ENCODE data around the gene TAOK2. TPM values are rescaled to one million over a fixed set of nuclear protein-coding genes. Genes with fewer than 3 reads are reported as not detected.

TAOK2 gene
- total and polyA plus RNA-seq, 2 of the 4 experiments (the other 2 are of a cell fraction): 23.0 to 31.7 TPM

DNA sequence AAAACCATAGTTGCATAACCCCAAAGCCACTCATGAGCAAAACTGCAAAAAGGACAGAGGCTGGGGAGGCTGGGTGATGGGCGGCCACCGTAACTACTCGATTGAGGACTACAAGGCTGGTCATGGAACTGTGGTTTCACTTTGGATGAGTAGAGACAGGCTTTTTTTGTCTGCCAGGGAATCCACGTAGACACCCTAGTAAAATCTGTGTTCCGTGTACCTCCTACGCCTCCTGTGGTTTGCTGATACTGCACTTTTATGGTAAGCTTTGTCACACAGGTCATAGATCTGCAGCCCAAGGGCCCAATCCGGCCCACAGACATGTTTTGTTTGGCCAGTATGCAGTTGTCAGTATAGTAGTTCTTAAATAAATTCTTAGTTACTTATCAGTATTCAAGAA, 59.6 kb downstream of the TAOK2 start:
- no peak for ATAC-seq (ENCODE audit: low read depth)
- ChIA-PET POLR2A (ENCODE audit: unreplicated experiment) (no interaction called here), CTCF (no interaction called here)
- intact Hi-C loops (cut with micrococcal nuclease): no loop called here
- Histone ChIP-seq H3K4ac (ENCODE audit: low read depth, low read length) (no peak overlapping the region), H3K4me1 (ENCODE audit: control insufficient read depth, insufficient read depth, low read length) (no peaks in the 10 kb centered on the region), H2BK5ac (ENCODE audit: low read depth, low read length, poor library complexity, severe bottlenecking) (no peak overlapping the region), H2AK9ac (replicated peaks; ENCODE audit: low read depth, low read length, poor library complexity) (no peak overlapping the region), H3K9ac (ENCODE audit: low read depth, low read length) (no peak overlapping the region), H3K36me3 (ENCODE audit: control insufficient read depth, insufficient read depth, low read length) (no peaks in the 10 kb centered on the region), H2BK20ac (ENCODE audit: low read depth, low read length) (no peak overlapping the region), H3K9me3 (ENCODE audit: control insufficient read depth, insufficient read depth, low read length) (no peaks in the 10 kb centered on the region), H3K56ac (ENCODE audit: extremely low read depth, insufficient read depth, low read length) (no peak overlapping the region), H2BK15ac (ENCODE audit: low read depth, low read length) (no peak overlapping the region), H3K4me3 (ENCODE audit: insufficient read depth, low read depth, low read length) (no peak overlapping the region), H2AK5ac (ENCODE audit: low read depth, low read length) (no peak overlapping the region), H4K91ac (ENCODE audit: insufficient read depth, low read depth, low read length) (no peak overlapping the region), H3K27me3 (ENCODE audit: control insufficient read depth, insufficient read depth, low read length) (peaks cover 45% of the 10 kb centered on the region), H3K79me1 (ENCODE audit: low read depth in 1 of 2, low read length in 2 of 2) (no peaks in the 10 kb centered on the region), H2AFZ (replicated peaks; ENCODE audit: low read length, poor library complexity) (no peak overlapping the region), H3K4me2 (ENCODE audit: low read depth, low read length) (no peak overlapping the region), H4K5ac (ENCODE audit: low read depth, low read length) (no peak overlapping the region), H4K20me1 (ENCODE audit: insufficient read depth, low read length) (peaks cover 6% of the 10 kb centered on the region; the same call in 1 of the 2 replicates), H3K14ac (replicated peaks; ENCODE audit: low read depth, low read length) (no peak overlapping the region), H2BK120ac (ENCODE audit: low read depth, low read length) (no peak overlapping the region), H3K23ac (ENCODE audit: low read depth, low read length) (no peak overlapping the region), H4K8ac (ENCODE audit: low read depth in 2 of 2, low read length in 2 of 2) (no peak overlapping the region), H3K9me1 (ENCODE audit: insufficient read depth, low read length) (no peaks in the 10 kb centered on the region), H3K27ac (ENCODE audit: insufficient read depth, low read length) (no peak overlapping the region), H3K18ac (ENCODE audit: low read depth, low read length) (no peak overlapping the region)
- in situ Hi-C loops (cut with MboI; ENCODE audit: low sequenced_read_pairs): no loop called here
- no TSS peak for BruUV-seq (replicated peaks)
- TF ChIP-seq CEBPB (IDR thresholded peaks at IDR 0.05; ENCODE audit: low read depth, low read length) (no peak), RAD21 (IDR thresholded peaks at IDR 0.05; ENCODE audit: low read length) (no peak), POLR2A (IDR thresholded peaks at IDR 0.05; ENCODE audit: low read depth, low read length) (no peak), CHD1 (IDR thresholded peaks at IDR 0.05; ENCODE audit: low read depth, low read length) (no peak), MAFK (IDR thresholded peaks at IDR 0.05; ENCODE audit: low read depth, low read length) (peak; percentile 76), BHLHE40 (IDR thresholded peaks at IDR 0.05; ENCODE audit: low read depth, low read length) (no peak), FOS (IDR thresholded peaks at IDR 0.05; ENCODE audit: low read depth, low read length) (no peak), RCOR1 (IDR thresholded peaks at IDR 0.05; ENCODE audit: insufficient replicate concordance, low read length) (no peak)
- dilution Hi-C loops (cut with HindIII; ENCODE audit: low sequenced_read_pairs, unreplicated experiment): no loop called here
- WGBS, 2 experiments (ENCODE audit: extremely low coverage in 2 of 2, insufficient read length in 1 of 2): no CpG with 5 or more reads among the region's 7 CpGs
- no peak for DNase-seq
